ENCODE results near the gene OSBPL2. TPM values are rescaled to one million over a fixed set of nuclear protein-coding genes. Genes with fewer than 3 reads are reported as not detected.

Gene OSBPL2
- total and polyA plus RNA-seq, 4 donors, result 9.9 to 19.7 (median 12.3) TPM

GRCh38 chr20:62195736-62196135 lies 42.6 kb upstream of the OSBPL2 start:
- Histone ChIP-seq H3K36me3 (ENCODE audit: control insufficient read depth in 4 of 4, insufficient read depth in 3 of 4, low read depth in 1 of 4, low read length in 3 of 4) (peaks cover 17 to 38% (median 29%) of the 10 kb centered on the region in 4 donors), H3K9me3 (ENCODE audit: control insufficient read depth in 4 of 4, low read length in 3 of 4) (no peaks in the 10 kb centered on the region), H3K9ac (ENCODE audit: low read depth in 1 of 2, low read length in 2 of 2) (no peak overlapping the region), H3K27me3 (ENCODE audit: control insufficient read depth in 4 of 4, insufficient read depth in 4 of 4, low read length in 3 of 4) (no peaks in the 10 kb centered on the region), H3K4me3 (ENCODE audit: low read depth in 1 of 3, low read length in 3 of 3) (no peak overlapping the region), H3K27ac (ENCODE audit: low read depth in 1 of 2, low read length in 2 of 2) (no peak overlapping the region), H3K4me1 (ENCODE audit: control insufficient read depth in 4 of 4, insufficient read depth in 4 of 4, low read length in 3 of 4) (peaks cover 0 to 11% (median 4%) of the 10 kb centered on the region in 4 donors)
- TF ChIP-seq REST (IDR thresholded peaks at IDR 0.05), result no peak
- no peak for TF ChIP-seq FOXA1 (IDR thresholded peaks at IDR 0.05)
- no peak for TF ChIP-seq GABPA (IDR thresholded peaks at IDR 0.05 in 1 of 2, conservative IDR thresholded peaks at IDR 0.05 in 1 of 2)
- no peak for TF ChIP-seq TAF1 (conservative IDR thresholded peaks at IDR 0.05)
- TF ChIP-seq ATF3 (IDR thresholded peaks at IDR 0.05), result no peak
- no peak for TF ChIP-seq CTCF (IDR thresholded peaks at IDR 0.05; ENCODE audit: low read depth, low read length, missing input control)
- TF ChIP-seq HNF4G (IDR thresholded peaks at IDR 0.05), result no peak
- no peak for TF ChIP-seq NR2F2 (IDR thresholded peaks at IDR 0.05)
- no peak for TF ChIP-seq RXRA (IDR thresholded peaks at IDR 0.05)
- TF ChIP-seq EGR1 (IDR thresholded peaks at IDR 0.05; ENCODE audit: low read depth in 2 of 2), result no peak
- TF ChIP-seq MAX (IDR thresholded peaks at IDR 0.05), result no peak
- TF ChIP-seq JUND (IDR thresholded peaks at IDR 0.05), result no peak
- TF ChIP-seq RAD21 (IDR thresholded peaks at IDR 0.05), result no peak
- TF ChIP-seq HNF4A (conservative IDR thresholded peaks at IDR 0.05), result no peak
- TF ChIP-seq FOXA2 (IDR thresholded peaks at IDR 0.05), result no peak
- WGBS, result 96% methylated on average over 10 of the region's 10 CpGs
- no peak for DNase-seq (ENCODE audit: low spot score)

DNA sequence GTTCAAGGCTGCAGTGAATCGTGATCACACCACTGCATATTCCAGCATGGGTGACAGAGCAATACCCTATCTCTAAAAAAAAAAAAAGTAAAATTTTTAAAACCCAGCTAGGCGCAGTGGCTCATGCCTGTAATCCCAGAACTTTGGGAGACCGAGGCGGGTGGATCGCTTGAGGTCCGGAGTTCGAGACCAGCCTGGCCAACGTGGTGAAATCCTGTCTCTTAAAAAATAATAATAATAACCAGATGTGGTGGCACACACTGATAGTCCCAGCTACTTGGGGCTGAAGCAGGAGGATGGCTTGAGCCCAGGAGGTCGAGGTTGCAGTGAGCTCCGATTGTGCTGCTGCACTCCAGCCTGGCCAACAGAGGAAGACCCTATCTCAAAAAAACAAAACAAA lies 42.0 kb upstream of the OSBPL2 start:
- Histone ChIP-seq H3K4me3 (ENCODE audit: low read depth in 1 of 3, low read length in 3 of 3) (no peak overlapping the region), H3K9me3 (ENCODE audit: control insufficient read depth in 4 of 4, low read length in 3 of 4) (no peaks in the 10 kb centered on the region), H3K9ac (ENCODE audit: low read depth in 1 of 2, low read length in 2 of 2) (no peak overlapping the region), H3K36me3 (ENCODE audit: control insufficient read depth in 4 of 4, insufficient read depth in 3 of 4, low read depth in 1 of 4, low read length in 3 of 4) (peaks cover 18 to 44% (median 31%) of the 10 kb centered on the region in 4 donors), H3K27ac (ENCODE audit: low read depth in 1 of 2, low read length in 2 of 2) (no peak overlapping the region), H3K27me3 (ENCODE audit: control insufficient read depth in 4 of 4, insufficient read depth in 4 of 4, low read length in 3 of 4) (no peaks in the 10 kb centered on the region), H3K4me1 (ENCODE audit: control insufficient read depth in 4 of 4, insufficient read depth in 4 of 4, low read length in 3 of 4) (peaks cover 0 to 11% (median 4%) of the 10 kb centered on the region in 4 donors)
- DNase-seq (ENCODE audit: low spot score), result no peak
- WGBS, result 97% methylated on average over 10 of the region's 10 CpGs
- TF ChIP-seq SP1 (IDR thresholded peaks at IDR 0.05) (no peak), GABPA (IDR thresholded peaks at IDR 0.05 in 1 of 2, conservative IDR thresholded peaks at IDR 0.05 in 1 of 2) (no peak), YY1 (IDR thresholded peaks at IDR 0.05) (no peak), JUND (IDR thresholded peaks at IDR 0.05) (no peak), CTCF (IDR thresholded peaks at IDR 0.05; ENCODE audit: low read depth, low read length, missing input control) (no peak), EGR1 (IDR thresholded peaks at IDR 0.05; ENCODE audit: low read depth in 2 of 2) (no peak), MAX (IDR thresholded peaks at IDR 0.05) (no peak), FOXA2 (IDR thresholded peaks at IDR 0.05) (no peak), FOXA1 (IDR thresholded peaks at IDR 0.05) (no peak), RAD21 (IDR thresholded peaks at IDR 0.05) (no peak), REST (IDR thresholded peaks at IDR 0.05) (no peak)
- TF ChIP-seq, protein P1, sequence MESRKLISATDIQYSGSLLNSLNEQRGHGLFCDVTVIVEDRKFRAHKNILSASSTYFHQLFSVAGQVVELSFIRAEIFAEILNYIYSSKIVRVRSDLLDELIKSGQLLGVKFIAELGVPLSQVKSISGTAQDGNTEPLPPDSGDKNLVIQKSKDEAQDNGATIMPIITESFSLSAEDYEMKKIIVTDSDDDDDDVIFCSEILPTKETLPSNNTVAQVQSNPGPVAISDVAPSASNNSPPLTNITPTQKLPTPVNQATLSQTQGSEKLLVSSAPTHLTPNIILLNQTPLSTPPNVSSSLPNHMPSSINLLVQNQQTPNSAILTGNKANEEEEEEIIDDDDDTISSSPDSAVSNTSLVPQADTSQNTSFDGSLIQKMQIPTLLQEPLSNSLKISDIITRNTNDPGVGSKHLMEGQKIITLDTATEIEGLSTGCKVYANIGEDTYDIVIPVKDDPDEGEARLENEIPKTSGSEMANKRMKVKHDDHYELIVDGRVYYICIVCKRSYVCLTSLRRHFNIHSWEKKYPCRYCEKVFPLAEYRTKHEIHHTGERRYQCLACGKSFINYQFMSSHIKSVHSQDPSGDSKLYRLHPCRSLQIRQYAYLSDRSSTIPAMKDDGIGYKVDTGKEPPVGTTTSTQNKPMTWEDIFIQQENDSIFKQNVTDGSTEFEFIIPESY (IDR thresholded peaks at IDR 0.05), result no peak

Data from liver (tissue), 9 donors.